Measurements from ENCODE around the gene SPATS2.
"Not testable (repeated sequence)": the region's sequence is repeated elsewhere in the genome, so short reads cannot be mapped to it uniquely, and the experiment has no call there.

The SPATS2 gene

DNA sequence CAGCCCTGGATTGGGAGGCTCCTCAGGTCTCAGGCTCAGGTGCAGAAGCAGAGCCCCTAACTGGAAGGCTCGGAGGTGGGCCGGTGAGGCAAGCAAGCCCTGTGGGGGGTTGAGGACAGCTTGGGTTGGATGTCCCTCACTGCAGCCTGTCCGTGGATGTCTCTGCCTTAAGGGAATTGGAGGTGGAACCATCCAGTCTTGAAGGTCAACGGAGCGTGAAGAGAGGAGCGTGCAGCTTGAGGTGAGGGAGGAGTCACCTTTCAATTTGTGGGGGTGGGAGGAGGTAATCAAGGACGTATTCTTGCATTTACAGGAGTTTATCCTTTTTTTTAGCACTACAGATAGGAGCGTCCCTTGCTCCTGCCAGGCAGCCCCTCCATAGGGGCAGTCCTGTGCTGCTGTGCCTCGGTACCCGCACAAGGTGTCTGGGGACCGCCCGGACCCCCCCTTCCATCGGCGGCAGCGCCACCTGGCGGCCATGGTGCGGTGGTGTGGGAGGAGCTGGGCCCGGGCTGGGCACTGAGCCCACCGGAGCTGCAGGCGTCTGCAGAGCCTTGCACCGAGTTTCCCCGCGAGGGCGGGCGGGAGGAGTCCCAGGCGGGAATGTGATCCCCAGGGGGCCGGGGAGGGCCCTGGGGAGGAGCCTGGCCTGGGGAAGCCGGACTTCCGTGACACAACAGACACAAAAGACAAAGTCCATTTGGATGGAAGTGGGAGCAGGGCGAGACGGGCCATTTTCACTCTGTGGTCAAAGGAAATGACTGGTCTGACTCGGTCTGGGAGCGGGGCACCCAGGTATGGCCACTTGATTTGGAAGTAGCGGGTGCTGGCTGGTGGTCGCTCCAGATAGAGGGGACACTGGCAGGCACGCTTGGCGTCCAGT lies 19.7 kb upstream of the SPATS2 start:
- in situ Hi-C loops (cut with MboI; ENCODE audit: low sequenced_read_pairs) = no loop called here

DNA sequence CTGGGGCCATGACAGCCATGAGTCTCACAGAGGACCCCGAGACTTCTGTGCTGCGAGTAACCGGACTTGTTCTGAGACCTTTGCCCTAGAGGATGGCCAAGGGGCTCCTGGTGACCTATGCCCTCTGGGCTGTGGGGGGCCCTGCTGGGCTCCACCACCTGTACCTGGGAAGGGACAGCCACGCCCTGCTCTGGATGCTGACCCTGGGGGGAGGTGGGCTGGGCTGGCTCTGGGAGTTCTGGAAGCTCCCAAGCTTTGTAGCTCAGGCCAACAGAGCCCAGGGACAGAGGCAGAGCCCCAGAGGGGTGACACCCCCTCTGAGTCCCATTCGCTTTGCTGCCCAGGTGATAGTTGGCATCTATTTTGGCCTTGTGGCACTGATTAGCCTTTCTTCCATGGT lies 18.5 kb upstream of the SPATS2 start:
- in situ Hi-C loops (cut with MboI; ENCODE audit: low sequenced_read_pairs) = no loop called here

DNA sequence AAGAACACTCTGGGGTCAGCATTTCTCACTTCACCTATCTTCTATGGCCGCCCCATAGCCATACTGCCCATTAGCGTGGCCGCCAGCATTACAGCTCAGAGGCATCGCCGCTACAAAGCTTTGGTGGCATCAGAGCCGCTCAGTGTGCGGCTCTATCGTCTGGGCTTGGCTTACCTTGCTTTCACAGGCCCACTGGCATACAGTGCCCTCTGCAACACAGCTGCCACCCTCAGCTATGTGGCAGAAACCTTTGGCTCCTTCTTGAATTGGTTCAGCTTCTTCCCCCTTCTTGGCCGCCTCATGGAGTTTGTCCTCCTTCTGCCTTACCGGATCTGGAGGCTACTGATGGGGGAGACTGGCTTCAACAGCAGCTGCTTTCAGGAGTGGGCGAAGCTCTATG lies 18.0 kb upstream of the SPATS2 start:
- in situ Hi-C loops (cut with MboI; ENCODE audit: low sequenced_read_pairs) = no loop called here

DNA sequence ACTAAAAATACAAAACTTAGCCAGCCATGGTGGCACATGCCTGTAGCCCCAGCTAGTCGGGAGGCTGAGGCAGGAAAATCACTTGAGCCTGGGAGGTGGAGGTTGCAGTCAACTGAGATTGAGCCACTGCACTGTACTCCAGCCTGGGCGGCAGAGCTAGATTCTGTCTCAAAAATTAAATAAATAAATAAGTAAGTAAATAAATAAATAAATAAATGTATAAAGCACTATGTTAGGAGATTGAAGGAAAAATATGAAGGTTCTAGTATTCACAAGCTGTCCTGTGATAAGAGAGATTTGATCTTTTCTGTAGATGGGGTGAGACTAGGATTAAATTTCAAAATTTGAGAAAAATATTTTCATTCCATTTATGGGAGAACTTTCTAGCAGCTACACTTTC lies 14.9 kb upstream of the SPATS2 start:
- in situ Hi-C loops (cut with MboI; ENCODE audit: low sequenced_read_pairs) = no loop called here

DNA sequence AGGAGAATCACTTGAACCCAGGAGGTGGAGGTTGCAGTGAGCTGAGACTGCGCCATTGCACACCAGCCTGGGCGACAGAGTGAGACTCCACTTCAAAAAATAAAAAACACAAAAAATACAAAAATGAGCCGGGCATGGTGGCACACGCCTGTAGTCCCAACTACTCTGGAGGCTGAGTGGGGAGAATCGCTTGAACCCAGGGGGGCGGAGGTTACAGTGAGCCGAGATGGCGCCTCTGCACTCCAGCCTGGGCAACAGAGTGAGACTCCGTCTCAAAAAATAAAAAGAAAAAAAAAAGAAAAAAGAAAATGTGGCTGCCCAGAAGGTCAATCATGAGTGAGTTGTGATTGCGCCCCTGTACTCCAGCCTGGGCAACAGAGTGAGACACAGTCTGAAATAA lies 11.3 kb upstream of the SPATS2 start:
- in situ Hi-C loops (cut with MboI; ENCODE audit: low sequenced_read_pairs) = no loop called here

DNA sequence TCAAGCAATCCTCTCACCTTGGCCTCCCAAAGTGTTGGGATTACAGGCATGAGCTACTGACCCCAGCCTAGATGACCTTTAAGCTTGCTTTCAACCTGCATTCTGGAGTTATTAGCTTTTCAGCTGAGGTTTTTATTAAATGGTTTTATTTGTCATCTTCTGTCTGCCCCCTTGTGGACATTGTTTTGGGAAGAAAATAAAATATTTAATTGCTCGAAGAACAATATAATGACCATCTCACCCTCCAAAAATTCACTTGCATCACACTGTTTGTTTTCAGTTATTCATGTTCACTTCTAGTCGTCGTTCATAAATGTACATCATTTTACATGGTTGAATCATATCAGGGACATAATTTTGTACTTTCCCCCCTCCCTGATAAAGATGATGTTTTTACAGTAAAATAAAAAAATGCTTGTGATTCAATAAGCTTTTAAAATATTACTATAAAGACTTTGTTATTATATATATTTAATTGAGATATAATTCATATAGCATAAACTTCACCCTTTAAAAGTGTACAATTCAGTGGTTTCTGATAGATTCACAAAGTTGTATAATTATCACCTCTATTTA lies 10.1 kb upstream of the SPATS2 start:
- in situ Hi-C loops (cut with MboI; ENCODE audit: low sequenced_read_pairs) = no loop called here

DNA sequence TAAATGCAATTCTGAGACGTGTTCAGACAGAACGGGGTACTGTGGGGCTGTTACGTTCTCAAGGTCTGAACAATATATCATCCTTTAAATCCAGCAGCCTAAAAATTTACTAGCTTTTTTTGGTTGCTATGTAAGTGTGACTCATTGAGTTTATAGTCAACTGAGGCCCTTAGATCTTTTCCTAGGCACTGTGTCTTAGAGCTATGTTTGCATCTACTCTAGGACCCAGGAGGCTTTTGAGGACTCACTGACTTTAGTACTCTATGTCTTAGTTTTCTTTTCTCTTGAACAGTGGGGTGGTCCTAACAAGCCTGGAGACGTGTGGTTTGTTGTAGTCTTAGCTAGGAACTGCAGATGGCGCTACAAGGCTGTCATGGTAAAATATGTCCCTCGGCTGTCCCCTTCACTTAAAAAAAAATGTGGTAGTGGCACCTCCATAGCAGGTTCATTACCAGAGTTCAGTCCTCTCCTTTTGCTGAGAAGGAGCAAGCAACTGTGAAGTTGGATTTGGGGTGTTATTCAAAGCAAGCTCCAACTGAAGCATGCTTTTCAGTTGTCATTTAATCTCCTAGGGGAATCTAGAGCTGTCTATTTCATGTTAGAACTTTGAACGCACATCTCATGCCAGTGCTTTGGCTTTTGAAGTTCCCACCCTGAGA lies 8.7 kb upstream of the SPATS2 start:
- in situ Hi-C loops (cut with MboI; ENCODE audit: low sequenced_read_pairs) = no loop called here

DNA sequence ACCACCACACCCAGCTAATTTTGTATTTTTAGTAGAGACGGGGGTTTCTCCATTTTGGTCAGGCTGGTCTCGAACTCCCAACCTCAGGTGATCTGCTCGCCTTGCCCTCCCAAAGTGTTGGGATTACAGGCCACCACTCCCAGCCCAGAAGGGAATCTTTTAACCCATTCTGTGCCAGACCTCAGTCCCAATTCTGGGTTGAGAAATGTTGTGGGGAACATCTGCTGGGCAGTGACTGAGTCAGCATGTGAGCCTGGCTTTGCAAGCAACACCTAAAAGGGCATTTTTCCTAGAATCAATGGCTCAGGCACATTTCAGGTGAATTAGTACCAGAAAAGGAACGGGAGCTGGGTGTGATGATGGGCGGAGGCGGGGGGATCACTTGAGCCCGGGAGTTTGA lies 7.6 kb upstream of the SPATS2 start:
- in situ Hi-C loops (cut with MboI; ENCODE audit: low sequenced_read_pairs) = loop anchor here (5.0 kb wide), 1 partner anchor 148 kb away; no protein-coding TSS in a partner anchor

DNA sequence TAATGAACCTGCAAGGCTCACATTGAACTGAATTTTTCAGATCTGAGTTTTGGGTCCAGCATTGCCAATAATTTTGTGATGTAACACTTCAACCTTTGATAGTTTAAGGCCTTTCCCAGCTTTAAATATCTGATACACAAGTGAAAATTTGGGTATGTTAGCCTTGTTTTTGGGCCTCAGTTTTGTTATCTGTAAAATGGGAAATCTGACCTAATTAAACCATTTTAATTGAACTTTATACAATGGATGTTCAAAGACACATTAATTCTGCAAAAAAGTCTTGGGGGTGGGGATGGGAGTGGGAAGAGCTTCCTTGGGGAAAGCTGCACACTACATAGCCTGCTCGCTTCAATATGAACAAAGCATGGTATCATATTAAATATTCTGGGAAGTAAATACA lies 5.2 kb upstream of the SPATS2 start:
- in situ Hi-C loops (cut with MboI; ENCODE audit: low sequenced_read_pairs) = loop anchor here (5.0 kb wide), 1 partner anchor 145 kb away; no protein-coding TSS in a partner anchor

DNA sequence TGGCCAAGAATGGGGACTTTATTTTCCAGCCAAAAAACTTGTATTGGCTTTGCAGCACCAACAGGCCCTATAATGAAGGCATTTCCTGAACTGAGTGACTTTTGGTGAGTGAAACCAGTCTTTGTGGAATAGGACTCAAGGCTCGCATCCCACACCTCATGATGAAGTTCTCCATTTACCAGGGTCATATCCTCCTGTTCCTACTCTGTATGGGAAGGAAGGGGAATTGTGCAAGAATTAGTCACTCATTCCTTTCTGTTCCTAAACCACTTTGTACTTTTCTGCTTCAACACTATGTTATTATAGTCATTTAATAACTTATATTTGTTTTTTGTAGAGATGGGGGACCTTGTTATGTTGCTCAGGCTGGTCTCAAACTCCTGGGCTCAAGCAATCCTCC lies 2.3 kb upstream of the SPATS2 start:
- in situ Hi-C loops (cut with MboI; ENCODE audit: low sequenced_read_pairs) = loop anchor here (5.0 kb wide), 1 partner anchor 142 kb away; no protein-coding TSS in a partner anchor

DNA sequence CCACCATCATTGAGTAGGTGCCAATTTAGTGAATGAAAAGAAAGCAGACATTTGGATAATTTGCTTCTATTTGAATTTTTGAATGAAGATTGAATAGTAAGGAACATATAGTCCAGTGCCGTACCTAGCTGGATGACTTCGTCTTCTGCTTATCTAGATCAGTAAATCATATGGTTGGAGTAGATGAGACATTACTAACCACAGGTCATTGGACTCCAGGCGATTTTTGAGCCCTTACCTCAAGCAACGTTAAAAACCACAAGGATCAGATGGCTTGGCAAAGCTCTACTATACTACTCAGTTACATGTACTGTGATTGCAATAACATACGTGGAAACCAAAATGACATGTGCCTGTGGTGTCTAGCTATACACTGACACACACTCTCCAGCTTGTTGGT lies 1.7 kb upstream of the SPATS2 start:
- in situ Hi-C loops (cut with MboI; ENCODE audit: low sequenced_read_pairs) = no loop called here

DNA sequence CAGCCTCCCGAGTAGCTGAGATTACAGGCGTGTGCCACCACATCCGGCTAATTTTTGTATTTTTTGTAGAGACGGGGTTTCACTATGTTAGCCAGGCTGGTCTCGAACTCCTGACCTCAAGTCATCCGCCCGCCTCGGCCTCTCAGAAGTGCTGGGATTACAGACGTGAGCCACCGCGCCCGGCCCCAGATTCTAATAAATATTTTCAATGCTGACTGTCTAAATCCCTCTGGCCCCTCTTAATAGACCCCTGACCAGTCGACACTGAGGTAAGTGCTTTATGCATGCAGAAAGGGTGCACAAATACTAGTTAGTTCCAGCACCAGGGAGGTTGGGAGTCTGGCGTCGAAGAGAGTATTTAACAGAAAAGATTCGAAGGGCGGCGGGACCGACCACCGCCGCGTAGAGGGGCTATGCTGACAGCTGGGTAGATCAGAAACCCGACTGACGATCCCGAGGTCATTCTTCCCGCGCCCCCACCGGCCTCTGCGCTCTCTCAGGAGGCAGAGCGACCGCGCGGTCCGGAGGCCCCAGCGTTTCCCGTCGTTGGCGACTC lies 1.1 kb upstream of the SPATS2 start:
- in situ Hi-C loops (cut with MboI; ENCODE audit: low sequenced_read_pairs) = no loop called here

DNA sequence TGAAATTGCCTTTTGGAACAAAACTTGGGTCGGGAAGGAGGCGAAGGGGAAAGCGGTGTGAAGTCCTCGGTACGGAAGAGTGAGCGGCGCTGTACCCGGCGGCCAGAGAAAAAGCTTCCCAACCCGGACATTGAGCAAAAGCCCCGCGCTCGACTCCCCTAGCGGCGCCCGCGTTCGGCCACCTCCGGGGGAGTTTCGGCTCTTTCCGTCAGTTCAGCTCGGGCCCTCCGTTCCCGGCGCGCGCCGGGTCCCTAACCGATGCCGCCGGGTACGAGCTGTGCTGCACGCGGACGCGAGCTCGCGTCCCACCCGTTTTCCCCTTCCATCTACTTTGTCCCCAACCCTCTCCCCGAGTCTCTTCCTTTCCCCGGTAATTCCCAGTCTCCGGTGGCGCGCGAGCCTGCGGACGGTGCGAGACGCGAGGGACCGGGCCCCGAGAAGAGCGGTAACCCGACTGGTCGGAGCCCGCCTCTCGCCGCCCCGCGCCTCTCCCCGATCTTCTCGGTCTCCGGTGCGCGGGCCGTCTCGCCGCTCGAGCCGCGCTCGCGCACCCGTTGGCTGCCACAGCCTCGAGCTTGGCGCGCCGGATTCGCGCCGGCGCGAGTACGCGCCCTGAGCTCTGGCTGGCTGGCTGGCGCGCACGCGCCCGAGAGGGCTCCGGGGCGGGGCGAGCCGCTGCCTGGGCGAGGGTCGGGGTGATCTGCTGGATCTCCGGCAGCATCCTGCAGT lies 446 bp upstream of the SPATS2 start:
- in situ Hi-C loops (cut with MboI; ENCODE audit: low sequenced_read_pairs) = no loop called here

DNA sequence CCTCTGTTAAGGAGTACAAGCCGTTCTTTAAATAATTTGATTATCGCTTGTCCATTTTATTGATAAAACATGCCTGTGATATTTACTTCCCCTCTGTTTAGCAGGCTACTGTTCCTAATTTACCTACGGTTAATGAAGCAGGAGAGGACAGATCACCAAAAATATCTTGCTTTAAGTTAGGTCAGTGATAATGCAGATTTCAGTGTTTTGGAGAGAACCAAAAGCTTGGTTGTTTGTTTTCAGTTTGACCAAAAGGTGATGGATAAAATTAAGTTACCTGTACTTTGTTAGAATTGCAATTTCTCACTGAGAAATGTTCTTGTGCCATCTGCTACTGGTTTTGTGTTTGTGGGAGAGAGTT lies 958 bp downstream of the SPATS2 start:
- in situ Hi-C loops (cut with MboI; ENCODE audit: low sequenced_read_pairs) = no loop called here

DNA sequence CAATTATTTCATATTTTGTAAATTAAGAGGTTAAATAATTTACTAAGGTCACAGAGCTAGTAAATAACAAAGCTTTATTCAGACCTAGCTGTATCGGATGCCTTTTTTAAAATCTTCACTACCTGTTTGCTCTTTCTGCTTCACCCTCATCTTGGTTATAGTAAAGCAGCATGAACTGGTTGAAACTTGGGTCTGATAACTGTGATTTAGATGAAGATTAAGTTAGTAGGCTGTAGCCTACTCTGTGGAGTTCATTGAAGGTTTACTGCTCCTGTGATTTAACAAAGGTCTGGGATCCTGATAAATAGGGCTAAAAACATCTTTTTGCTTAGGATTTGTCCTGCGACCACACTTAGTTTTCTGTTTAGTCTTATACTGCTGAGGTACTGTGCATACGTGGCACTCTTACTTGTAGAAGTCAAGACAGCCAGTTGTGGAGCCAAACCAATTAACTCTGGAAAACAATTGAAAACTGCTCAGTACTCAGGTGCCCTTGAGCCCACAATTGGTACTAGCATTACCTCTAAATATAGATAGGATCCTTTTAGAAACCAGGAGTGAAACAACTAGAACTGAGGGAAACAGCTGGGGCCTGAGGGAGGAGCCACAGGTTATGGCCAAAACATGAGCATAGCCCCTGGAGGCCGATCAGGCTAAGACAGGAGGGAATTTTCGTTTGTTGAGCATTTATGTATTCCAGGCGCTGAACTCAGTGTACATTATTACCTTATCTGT lies 2.3 kb downstream of the SPATS2 start:
- in situ Hi-C loops (cut with MboI; ENCODE audit: low sequenced_read_pairs) = no loop called here

DNA sequence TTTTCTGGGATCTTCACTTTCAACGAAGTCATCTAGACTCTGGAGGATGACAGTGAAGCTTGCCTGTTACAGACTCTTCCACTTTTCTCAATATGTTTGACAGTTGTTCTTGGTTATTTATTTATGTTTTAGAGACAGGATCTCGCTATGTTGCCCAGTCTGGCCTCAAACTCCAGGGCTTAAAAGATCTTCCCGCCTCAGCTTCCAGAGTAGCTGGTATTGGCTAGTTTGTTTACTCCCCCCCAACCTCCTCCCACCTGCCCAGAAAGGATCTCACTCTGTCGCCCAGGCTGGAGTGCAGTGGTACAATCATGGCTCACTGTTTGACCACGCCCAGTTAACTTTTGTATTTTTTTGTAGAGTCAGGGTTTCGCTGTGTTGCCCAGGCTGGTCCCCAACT lies 3.3 kb downstream of the SPATS2 start:
- in situ Hi-C loops (cut with MboI; ENCODE audit: low sequenced_read_pairs) = no loop called here

DNA sequence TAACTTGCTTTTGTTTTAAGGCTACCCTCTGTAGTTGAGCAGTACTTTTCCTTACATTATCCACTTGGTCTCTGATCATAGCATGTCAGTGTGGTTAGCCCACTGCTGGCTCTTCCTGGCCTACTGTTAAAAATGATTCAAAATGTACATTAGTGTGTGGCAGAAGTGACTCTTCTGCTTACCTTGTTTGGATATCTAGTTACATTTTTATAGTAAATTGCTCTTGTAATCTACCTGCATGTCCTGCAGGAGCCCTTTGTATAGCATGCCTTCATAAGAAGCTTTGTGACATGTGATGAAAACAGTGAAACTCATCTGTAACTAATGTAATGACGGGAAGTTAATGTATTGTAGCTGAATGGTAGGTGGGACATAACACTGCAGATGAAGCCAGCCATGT lies 8.1 kb downstream of the SPATS2 start:
- in situ Hi-C loops (cut with MboI; ENCODE audit: low sequenced_read_pairs) = no loop called here

DNA sequence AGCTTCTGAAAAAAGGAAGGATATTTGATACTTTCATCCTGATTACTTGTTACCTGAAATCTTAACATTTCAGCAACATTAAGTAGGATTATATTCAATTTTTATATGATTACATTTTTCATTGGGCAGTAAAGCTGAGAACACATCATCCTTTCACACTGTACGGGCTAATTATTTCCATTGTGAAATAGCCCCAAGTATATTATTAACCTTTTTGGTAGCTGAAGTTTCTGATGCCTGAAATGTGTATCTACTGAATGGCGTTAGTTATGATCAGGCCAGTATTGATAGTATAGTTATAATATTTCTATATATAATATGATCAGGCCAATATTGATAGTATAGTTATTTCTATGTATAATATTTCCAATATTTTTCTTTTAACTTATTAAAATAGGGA lies 10.1 kb downstream of the SPATS2 start:
- in situ Hi-C loops (cut with MboI; ENCODE audit: low sequenced_read_pairs) = no loop called here

DNA sequence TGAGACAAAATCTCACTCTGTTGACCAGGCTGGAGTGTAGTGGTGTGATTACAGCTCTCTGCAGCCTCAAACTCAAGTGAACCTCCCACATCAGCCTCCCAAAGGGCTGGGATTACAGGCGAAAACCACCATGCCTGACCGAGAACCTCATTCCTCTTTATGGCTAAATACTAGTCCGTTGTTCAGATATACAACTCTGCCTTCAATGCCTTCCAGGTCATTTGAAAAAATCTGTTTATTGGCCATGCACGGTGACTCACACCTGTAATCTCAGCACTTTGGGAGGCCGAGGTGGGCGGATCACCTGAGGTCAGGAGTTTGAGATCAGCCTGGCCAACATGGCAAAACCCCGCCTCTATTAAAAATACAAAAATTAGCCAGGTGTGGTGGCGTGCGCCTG lies 12.9 kb downstream of the SPATS2 start:
- in situ Hi-C loops (cut with MboI; ENCODE audit: low sequenced_read_pairs) = not testable (repeated sequence)

DNA sequence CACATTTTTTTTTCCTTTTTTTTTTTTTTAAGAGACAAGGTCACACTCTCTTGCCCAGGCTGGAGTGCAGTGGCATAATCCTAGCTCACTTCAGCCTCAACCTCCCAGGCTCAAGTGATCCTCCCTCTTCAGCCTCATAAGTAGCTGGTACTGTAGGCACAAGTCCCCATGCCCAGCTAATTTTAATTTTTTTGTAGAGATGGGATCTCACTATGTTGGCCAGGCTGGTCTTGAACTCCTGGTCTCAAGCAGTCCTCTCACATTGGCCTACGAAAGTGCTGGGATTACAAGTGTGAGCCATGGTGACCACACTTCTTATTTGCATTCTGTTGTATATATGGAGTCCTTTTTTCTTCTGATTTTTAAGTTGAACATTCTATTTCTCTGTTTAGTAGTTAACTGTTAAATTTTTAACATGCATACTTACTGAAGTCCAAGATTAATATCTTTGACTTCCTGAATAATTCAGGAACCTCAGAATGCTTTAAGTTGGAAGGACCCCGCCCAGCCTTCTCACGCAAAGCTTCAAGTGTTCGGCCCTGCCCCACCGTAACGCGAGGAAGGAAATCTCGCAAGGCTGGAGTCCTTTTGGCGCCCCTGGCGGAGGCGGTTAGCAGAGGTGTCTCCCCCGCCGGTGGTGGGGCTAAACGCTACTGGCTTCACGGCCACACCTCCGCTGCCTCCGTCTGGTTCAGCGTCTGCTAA lies 21.6 kb downstream of the SPATS2 start:
- in situ Hi-C loops (cut with MboI; ENCODE audit: low sequenced_read_pairs) = no loop called here
